ENCODE data around the gene OCA2. TPM values are rescaled to one million over a fixed set of nuclear protein-coding genes. Genes with fewer than 3 reads are reported as not detected.
"Not testable (repeated sequence)": the region's sequence is repeated elsewhere in the genome, so short reads cannot be mapped to it uniquely, and the experiment has no call there.

The OCA2 gene
- total RNA-seq, 1 donor from 2014 or later: not detected

DNA sequence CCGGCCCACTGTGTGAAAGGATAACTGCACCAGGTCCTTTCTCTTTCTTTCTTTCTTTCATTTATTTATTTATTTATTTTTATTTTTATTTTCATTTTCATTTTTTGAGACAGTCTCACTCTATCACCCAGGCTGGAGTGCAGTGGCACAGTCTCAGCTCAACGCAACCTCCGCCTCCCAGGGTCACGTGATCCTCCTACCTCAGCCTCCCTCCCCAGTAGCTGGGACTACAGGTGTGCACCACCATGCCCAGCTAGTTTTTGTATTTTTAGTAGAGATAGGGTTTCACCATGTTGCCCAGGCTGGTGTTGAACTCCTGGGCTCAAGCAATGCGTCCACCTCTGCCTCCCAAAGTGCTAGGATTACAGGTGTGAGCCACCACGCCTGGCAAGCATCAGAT, 146.5 kb downstream of the OCA2 start:
- intact Hi-C loops (cut with micrococcal nuclease): not testable (repeated sequence)

DNA sequence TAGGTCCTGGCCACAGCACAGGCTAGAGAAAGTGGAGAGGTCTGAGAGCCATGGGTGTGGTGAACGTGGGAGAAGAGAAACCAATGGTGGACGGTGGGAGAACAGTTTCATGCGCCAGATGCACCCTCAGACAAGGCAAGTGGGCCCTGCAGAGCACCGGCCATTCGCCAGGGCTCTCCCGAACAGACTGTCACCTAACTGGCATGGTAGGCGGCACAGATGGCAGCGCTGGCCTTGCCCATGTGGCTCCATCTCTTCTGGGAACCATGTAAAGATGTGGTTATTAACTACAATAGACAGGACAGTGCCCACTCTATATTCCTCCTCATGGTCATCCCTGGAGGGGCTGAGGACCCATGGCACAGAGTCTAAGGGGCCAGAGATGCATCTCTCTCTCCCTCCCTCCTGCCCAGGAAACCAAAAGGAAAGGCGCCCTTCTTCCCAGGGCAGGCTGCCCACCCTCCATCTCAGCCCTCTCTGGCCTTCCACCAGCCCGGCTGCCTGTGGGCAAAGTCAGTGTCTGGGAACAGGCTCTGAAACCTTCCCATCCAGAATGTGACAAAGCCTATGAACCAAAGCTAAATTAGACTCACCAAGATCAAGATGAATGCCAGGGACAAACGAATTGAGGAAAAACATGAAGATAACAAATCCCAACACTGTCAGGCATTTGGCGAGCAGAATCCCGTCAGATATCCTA, 147.8 kb downstream of the OCA2 start:
- intact Hi-C loops (cut with micrococcal nuclease): no loop called here

DNA sequence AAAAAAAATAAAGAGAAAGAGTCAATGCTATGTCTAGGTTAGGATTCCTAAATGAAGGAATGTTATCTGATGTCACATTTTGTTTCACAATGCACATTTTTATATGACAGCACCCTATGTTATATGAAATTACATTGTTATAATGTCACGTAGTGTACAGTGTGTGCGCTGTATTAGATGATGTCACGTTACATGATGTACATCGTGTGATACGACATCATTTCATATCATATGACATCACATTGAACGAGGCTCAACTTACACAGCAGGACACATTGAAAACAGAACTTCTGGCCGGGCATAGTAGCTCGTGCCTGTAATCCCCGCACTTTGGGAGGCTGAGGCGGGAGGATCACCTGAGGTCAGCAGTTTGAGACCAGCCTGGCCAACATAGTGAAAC, 150.0 kb downstream of the OCA2 start:
- intact Hi-C loops (cut with micrococcal nuclease): no loop called here

DNA sequence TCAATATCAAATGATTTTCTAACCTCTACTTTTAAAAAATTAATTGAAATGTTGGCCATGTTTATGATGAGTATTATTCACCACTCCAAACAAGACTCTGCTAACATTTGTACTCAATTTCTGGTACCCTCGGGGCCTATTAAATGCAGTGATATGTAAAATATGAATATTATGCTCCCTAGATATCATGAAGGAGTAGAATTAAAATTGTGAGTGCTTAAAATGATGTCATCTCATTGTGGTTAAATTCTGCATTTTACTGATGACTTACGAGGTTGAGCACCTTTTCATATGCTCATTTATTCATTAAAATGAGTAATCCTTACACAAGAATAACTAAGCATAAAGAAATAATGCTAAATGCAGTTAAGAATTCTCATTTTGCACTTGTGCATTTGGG, 159.9 kb downstream of the OCA2 start:
- intact Hi-C loops (cut with micrococcal nuclease): no loop called here

DNA sequence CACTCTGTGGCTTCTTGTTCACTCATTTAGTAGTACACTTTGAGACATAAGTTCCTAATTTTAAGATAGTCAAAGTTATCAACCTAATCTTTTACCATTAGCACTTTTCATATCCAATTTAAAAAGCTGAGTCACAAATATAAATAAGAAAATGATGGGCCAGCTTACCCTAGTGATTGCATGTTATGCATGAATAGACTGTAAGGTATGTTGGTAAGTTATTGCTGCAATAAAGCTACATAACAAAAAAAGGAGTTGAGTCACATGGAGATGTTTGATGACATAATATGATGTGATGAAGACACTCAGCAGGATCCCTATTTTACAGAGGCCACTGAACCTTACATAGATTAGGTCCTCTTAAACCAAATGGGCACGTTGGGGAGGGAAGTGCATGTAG, 161.3 kb downstream of the OCA2 start:
- intact Hi-C loops (cut with micrococcal nuclease): no loop called here

DNA sequence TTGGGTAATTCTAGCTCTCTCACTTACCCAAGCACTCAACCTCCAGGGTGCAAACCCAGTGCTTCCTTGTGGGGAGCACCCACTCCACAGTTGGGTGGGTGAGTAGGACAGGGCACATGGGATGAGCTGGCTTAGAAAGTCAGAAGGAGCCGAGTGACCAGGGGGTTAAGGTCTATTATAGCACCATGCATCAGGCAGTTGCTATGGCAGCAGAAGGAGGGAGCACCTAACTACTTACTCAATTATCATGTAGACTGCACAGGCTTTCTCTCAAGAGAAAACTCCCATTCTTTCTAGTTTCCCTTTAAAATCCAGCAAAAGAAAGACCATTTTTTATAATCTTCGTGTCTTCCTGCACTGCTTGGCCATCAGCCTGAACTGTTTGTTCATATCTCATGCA, 163.0 kb downstream of the OCA2 start:
- intact Hi-C loops (cut with micrococcal nuclease): no loop called here

DNA sequence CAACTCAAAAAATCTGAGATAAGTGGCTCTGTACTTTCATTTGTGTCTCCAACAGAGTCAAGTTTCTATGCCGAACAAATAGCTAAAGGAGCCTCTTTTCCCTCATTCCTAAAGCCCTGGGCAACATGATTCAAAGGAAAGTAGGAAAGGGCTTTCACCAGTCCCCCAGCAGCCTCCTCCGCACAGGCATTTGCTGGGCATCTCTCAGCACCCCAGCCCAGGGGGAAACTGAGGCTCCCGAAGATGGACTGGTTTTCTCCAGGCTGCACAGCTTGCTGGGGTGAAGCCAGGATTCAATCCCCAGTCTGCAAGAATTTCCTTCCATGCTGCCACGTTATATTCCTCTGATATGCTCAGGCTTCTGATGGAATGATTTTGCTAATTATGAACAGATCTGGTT, 163.8 kb downstream of the OCA2 start:
- intact Hi-C loops (cut with micrococcal nuclease): no loop called here

DNA sequence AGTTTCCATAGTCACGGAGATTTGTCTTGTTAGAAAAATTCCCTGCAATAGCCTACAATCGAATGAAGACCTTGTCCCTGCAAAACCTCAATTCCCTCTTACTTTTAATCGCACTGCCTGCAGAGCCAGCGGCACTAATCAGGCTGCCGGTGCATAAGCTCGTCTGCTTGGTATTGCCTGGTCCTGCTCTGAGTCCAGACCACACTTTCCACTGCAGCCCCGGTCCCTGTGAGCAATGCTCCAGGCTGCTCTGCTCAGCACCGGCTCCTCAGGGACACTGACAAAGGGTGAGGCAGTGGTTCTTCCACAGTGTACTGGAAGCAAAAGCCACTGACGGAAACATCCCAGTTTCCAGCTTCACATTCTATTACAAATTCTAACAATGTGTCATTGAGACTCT, 164.3 kb downstream of the OCA2 start:
- intact Hi-C loops (cut with micrococcal nuclease): no loop called here

DNA sequence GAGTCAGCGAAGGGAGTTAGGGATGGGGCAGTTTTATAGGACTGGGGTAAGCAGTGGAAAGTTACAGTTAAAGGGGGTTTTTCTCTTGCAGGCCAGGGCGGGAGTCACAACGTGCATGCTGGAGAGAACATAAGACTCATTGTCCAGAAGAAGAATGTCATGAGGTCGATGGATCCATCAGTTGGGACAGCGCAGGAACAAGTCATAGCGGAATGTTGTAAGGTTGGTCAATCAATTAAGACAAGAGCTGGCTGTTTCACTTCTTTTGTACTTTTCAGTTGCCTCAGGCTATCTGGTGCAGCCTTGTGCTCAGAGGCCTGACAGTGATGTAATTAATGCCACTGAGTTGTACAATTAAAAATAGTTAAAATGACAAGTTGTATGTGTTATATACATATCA, 165.6 kb downstream of the OCA2 start:
- intact Hi-C loops (cut with micrococcal nuclease): no loop called here

DNA sequence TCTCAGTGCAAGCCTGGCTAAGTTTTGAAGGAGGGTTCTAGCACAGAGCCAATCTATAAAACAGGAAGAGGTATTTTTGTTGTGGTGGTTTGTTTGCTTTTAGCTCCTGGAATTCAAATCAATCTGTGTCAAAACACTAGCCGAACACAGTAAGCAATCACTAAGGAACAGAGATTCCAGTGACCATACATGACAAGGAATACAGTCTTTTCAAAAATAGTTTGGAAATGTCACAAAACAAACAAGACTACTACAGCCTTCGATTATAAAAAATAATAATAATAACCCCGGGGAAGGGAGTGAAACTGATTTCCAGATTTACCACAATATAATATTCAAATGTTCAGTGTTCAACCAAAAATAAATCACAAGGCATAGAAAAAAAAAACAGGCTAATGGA, 166.5 kb downstream of the OCA2 start:
- intact Hi-C loops (cut with micrococcal nuclease): no loop called here

DNA sequence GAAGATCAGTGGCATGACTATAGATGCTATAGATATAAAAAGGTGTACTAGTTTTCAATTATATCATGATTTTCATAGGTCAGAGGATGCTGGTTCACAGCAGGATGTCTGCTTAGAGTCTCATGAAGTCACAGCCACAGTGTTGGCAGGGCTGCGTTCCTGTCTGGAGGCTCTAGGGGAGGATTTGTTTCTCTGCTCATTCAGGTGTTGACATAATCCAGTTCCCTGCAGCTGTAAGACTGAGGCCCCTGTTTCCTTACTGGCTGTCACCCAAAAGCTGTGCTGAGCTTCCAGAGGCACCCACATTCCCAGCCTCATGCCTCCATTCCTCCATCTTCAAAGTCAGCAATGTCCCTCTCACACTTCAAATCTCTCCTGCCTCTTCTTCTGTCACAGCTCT, 170.7 kb downstream of the OCA2 start:
- intact Hi-C loops (cut with micrococcal nuclease): no loop called here

DNA sequence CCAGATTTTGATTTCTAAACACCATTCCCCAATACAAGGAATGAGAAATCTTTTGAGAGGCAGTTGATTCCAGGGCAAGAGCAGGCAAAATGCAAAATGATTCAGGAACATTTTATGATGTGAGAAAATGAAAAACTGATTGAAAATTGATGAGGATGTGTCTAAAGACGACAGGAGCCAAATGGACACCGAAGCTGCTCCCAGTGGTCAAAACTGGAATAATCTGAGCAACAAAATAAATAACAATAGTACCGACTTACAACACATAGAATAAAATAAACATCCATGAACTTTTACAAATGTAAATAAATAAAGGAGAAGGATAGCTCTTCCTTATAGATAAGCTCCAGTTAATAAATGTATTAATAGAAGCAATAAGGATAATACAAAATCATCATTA, 186.8 kb downstream of the OCA2 start:
- intact Hi-C loops (cut with micrococcal nuclease): no loop called here

DNA sequence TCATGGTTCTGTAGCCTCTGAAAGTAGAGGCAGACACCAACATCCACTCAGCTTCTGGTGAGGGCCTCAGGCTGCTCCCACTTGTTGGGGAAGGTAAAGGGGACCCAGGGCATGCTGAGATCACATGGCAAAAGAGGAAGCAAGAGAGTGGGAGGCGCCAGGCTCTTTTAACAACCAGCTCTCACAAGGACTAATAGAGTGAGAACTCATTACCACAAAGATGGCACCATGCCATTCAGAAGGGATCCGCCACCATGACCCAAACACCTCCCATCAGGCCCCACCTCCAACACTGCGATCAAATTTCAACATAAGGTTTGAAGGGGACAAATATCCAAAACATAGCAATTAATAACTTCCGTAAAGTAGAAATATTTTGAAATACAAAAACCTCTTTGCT, 192.3 kb downstream of the OCA2 start:
- intact Hi-C loops (cut with micrococcal nuclease): no loop called here

DNA sequence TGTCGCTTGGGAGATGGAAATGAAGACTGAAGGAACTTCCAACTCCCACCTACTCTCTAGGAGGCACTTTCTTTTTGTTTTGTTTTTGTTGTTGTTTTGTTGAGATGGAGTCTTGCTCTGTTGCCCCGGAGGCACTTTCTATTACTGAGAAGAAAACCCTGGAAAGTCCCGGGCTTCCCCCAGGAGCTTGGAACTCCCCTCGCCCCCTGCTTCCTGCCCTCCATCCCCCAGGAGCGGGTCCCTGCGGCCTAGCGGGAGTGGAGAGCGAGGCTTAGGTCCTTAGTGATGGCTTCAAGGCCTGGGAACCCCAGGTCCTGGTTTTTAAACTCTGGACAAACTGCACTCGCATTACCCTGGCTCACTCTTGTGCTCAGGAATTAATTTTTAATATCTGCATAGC, 195.7 kb downstream of the OCA2 start:
- intact Hi-C loops (cut with micrococcal nuclease): no loop called here

DNA sequence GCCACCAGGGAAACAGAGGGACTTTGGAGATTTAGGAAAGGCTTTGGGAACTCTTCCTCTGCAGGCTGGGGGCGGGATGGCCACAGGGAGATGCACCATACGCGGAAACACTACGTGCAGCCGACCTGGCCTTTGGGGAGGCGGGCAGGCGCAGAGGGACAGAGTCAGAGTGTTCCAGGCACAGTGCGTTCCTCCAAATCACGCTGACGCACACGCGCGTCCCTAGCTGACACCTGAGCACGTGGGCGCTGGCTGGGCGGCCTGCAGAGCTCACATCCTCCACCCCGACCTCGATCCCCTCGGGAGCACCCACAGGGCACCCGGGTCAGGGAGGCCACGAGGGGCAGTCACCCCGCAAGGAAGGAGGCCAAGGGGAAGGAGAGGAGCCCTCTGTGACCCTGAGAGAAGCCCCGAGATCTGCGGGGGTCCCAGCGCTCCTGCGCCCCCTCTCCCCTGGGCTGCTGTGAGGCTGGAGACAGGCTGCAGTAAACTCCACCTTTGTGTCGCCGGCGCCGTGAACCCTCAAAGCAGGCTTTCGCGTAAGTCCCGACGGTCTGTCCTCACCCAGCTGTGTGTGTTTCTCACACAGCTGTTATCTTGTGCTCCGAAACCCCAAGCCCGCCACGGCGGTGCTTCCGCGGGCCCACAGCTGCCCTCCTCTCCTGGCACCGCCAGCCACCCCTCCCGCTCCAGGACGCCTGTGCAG, 196.3 kb downstream of the OCA2 start:
- intact Hi-C loops (cut with micrococcal nuclease): no loop called here

DNA sequence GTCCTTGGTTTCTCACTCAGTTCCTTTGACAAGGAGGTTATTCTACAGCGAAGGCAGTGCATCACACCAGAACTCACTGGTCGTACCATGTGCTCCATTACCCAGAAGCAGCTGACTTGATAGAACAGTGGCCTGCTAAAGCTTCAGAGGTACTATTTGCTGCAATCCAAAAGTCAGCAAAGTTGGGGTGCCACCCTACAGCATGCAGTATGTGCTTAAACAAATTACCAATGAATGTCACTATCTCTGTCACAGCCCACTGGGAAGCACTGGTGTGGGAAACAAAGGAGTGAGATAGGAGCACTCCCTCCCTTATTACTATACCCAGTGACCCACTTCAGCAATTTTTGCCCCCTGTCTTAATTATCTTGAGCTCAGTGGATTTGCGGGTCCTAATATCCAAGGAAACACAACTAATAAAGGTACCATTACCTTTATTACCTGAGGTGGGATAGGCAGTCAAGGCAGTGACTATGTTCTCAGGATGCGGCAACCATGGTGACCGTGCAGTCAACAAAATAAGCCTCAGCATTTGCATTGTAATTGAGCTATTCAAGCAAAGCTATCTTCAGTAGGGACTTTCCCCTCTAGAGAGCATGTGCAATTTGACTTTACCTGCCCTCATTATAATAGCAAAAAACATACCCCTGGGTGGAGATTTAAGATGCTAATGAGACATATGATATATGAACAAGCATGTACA, 199.4 kb downstream of the OCA2 start:
- intact Hi-C loops (cut with micrococcal nuclease): no loop called here

DNA sequence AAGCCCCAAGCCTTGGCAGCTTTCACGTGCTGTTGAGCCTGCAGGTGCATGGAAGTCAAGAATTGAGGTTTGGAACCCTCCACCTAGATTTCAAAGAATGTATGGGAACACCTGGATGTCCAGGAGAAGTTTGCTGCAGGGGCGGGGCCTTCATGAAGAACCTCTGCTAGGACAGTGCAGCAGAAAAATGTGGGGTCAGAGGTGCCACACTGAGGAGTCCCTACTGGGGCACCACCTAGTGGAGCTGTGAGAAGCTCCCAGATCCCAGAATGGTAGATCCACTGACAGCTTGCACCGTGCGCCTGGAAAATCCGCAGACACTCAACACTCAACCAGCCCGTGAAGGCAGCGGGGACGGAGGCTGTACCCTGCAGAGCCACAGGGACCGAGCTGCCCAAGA, 201.6 kb downstream of the OCA2 start:
- intact Hi-C loops (cut with micrococcal nuclease): no loop called here

DNA sequence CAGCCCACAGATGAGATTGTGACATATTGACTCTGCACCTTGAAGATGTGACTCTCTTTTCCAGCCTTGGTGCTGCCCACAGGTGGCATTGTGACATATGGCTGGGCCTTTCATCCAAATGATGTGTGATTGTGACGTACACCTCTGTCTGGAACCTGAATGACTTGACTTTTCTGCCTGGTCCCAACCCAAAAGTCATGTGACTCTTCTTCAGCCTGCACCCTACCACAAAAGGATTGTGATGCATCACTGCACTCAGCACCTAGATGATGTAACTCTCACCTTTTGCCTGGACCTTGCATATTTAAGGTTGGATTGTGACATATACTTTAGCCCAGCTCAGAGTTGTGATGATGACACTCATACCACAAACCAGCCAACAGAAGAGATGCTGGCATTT, 204.5 kb downstream of the OCA2 start:
- intact Hi-C loops (cut with micrococcal nuclease): no loop called here

DNA sequence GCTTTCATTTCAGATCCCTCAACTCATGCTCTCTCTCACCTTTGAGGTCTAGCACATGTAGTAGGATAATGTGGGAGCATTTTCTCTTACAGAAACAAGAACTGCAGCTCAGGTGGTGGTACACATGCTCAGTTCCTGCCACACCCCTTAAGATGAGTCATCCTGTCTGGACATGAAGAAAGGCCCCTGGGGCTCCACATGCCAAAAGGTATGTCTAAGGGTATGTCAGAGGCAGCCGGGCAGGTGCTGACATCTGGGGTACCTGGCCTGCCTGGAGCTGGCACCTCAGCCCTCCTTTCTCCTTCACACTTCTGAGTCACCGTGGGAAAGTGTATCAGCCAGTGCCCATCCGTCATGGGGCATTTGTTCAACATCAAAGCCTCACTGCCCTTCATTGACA, 209.9 kb downstream of the OCA2 start:
- intact Hi-C loops (cut with micrococcal nuclease): no loop called here

DNA sequence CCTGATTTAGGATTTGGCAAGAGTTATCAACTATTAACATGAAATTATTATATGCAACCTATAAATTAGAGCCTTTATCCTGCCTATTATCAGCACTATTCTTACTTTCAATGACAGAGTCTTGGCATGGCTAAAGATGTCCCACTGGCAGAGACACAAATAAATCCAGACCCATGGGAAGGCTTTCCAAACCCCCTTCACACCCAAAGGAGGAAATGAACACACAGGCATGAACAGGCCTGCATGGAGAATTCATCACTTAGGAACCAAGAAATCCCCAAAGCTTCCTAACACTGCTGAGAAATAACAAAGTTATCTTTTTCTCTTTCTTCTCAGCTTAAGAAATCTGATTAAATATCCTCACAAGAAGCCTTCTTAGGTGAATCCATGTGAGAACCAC, 213.9 kb downstream of the OCA2 start:
- intact Hi-C loops (cut with micrococcal nuclease): no loop called here

DNA sequence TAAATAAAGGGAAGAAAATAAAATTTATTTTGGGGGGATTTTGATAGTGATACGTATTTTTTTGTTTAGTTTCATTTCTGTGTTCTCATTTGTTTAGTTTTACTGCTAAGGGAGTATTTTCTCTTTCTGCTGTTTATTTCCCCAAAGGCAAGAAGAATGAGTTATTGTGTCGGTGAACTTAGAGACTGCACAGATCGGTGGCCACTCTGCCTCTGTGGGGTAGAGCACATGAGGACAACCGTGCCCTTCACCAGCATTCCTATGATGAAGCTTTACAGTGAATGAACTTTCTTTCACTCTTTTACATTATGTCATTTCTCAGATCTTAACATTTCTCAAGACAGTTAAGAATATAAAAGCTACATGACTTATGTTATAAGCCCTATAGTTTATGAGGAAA, 214.4 kb downstream of the OCA2 start:
- intact Hi-C loops (cut with micrococcal nuclease): no loop called here

DNA sequence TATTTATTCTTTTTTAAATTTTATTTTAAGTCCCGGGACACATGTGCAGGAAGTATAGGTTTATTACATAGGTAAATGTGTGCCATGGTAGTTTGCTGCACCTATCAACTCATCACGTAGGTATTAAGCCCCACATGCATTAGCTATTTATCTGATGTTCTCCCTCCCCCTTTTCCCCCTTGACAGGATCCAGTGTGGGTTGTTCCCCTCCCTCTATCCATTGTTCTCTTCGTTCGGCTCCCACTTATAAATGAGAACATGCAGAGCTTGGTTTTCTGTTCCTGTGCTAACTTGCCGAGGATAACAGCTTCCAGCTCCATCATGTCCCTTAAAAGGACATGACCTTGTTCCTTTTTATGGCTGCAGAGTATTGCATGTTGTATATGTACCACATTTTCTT, 220.3 kb downstream of the OCA2 start:
- intact Hi-C loops (cut with micrococcal nuclease): no loop called here

DNA sequence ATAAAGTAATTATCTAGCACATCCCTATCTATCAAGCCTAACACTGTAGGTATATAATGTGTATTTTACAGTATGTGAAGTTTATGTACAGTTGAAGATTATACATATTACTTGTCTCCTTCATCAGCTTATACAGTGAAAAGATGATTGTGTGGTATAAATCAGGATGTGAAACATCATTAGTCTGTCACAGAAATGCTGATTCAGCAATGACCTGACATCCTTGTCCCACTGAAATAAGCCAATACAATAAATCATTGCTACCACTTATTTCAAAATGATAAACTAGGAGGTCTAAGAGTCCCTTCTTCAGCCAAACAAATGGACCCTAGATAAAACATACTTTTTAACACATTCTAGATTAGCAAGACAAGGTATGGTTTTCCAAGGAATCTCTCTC, 225.3 kb downstream of the OCA2 start:
- intact Hi-C loops (cut with micrococcal nuclease): no loop called here

All from T-helper 2 cell treated with Interferon-gamma antibody and Interleukin-4, amounts not matched to agents 100 ng/mL and 5 ng/mL, for 36 hours (primary cell).